GM08714 (cell line): Measurements from ENCODE around the gene DIP2C.

Experiments
- H3K4me3 ChIP-seq: fragments of 200-500 bp; sonication (Bioruptor generic); 2 replicates; pipeline ENCODE4 v1.5.1; 2014; ENCODE audit warnings: mild to moderate bottlenecking, low read length, inconsistent platforms
- ZNF274 ChIP-seq: IDR thresholded peaks from 2 replicates; pipeline ENCODE4 v1.6.1; 2012; ENCODE audit warnings: mild to moderate bottlenecking, low read depth, low read length

The DIP2C gene

GRCh38 chr10:367636-368035 is 321.8 kb downstream of the DIP2C start:
- H3K4me3 ChIP-seq: no peak overlapping the region
- TF ChIP-seq ZNF274: no peak

DNA sequence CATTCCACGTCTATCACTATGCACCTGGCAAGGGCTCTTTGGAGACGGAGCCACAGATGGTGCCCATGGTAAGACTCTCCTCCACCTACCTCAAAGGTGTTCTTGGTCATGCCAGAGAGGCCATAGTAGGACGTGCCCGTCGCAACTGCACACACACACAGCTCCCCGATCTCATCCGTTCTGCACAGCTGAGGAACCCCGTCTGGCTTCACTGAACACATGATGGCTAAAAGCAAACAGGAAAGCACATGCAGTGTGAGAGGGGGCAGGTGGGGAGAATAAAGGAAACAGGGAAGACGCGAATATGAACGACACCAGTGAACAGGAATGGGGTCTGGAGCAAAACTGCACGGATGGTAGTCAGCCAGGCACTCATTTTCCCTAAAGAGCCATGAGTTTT is 323.3 kb downstream of the DIP2C start:
- no peak overlapping the region for H3K4me3 ChIP-seq
- no peak for TF ChIP-seq ZNF274

GRCh38 chr10:364267-364775 is 325.1 kb downstream of the DIP2C start:
- no peak for TF ChIP-seq ZNF274
- H3K4me3 ChIP-seq: no peak overlapping the region

GRCh38 chr10:363152-363551 is 326.3 kb downstream of the DIP2C start:
- H3K4me3 ChIP-seq: no peak overlapping the region

DNA sequence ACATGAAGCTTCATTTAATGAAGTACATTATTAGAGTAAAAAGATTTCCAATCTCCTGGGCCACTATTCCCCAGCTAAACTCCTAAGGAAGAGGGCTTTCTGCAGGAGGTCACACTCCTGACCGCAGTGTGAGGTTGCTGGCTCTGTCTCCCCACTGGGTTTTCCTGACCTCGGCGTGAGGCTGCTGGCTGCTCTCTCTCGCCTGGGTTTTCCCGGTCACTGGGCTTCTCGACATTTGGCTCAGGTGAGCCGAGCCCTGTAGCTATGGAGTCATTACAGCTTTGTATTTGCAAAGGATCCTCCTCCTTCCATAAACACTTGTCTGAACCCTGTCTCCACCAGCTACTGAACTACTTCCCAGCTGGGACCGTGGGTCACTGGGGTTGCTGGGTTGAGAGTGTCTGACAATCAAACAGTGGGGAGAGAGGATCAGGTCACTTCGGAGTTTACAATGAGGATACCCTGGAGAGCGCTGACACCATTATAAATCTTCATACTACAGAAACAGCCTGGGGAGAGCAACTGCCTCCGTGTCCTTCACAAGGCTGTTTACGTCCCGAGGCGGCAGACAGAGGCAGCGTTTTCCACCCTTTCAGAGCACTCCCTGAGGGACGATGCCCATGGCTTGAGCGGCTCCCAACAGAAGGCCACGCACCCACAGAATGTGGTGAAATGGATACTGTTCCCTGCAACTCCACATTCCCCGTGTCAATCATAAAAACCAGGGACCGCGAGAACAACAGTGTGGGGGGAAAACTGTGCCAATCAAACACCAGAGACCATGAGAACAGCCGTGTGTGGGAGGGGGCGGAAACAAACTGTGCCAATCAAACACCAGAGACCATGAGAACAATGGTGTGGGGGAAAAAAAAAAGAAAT is 328.0 kb downstream of the DIP2C start:
- no peak for TF ChIP-seq ZNF274
- H3K4me3 ChIP-seq: no peak overlapping the region

More at GRCh38 chr10:363152-363551, 326.3 kb downstream of the DIP2C start:
- no peak for TF ChIP-seq ZNF274

DNA sequence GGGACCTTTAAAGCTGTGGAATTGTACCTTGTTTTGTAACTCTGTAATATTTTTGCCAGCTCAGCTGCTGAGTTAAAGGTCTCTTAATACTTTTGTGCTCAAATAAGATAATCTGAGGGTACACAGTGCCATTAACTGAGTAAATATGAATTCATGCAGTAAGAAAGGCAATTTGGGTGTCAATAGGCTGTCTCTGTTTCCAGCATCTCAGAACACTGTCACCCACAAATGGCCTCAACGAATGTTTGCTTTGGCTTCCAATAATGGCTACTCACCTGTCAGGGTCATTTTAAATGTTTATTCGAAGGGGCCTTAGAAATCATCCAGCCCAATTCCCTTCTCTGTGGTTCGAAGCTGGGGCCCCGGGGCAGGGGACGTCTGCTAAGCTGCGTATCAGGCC is 328.8 kb downstream of the DIP2C start:
- TF ChIP-seq ZNF274: no peak
- no peak overlapping the region for H3K4me3 ChIP-seq

- H3K4me3 ChIP-seq: no peak overlapping the region
- TF ChIP-seq ZNF274: no peak
Measured at GRCh38 chr10:359762-360161, 329.7 kb downstream of the DIP2C start.

DNA sequence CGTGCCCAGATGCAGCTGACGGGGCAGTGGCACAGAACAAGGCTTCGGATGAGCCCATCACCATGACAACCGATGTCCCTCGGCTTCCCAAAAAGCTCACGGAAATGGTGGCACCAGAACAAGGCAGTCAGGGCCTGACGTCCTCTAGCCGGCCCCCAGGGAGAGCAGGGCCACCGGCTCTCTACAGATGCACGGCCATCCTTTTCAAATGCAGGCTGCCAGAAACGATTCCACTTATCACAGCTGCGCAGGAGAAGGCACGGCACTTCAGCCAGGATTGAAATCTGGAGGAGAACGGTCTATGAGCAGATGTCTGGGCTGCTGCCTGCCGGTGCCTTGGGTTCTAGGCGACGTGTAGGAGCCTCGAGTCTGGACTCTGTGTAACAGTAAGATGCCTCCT is 330.4 kb downstream of the DIP2C start:
- TF ChIP-seq ZNF274: no peak
- no peak overlapping the region for H3K4me3 ChIP-seq

DNA sequence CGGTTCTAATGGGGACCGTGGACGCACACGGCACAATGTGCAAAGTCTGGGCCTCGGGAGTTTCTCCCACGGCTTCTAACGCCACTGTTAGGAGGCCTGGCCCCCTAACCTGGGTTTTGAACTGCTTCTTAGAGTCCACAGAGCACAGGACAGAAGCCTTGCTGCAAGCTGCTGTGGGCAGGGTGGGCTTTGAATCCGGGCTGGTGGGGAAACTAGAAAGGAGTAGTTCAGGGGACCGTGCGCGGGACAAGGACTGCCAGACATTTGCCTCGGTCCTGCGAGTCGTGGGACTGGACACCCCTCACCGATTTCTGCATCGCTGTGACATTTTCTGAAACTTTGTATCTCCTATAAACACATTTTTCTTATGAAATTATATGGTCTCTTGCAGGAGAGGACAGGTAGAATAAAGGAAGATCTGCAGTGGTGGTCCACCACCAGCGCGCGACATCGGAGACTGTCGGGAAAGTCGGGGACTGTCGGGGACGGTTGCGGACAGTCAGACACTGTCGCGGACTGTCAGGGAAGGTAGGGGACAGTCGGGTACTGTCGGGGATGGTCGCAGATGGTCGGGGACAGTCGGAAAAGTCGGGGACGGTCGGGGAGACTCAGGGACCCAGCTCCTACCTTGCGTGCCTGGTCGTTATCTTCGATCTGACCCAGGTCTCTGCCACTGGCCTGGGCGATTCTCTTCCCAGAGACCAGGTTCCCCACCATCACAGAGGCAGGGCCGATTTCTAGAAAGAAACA is 332.1 kb downstream of the DIP2C start:
- H3K4me3 ChIP-seq: no peak overlapping the region
- no peak for TF ChIP-seq ZNF274

- no peak for TF ChIP-seq ZNF274
- no peak overlapping the region for H3K4me3 ChIP-seq
Measured at GRCh38 chr10:356452-356851, 333.0 kb downstream of the DIP2C start.

- no peak overlapping the region for H3K4me3 ChIP-seq
- no peak for TF ChIP-seq ZNF274
Measured at GRCh38 chr10:354901-355617, 334.4 kb downstream of the DIP2C start.

GRCh38 chr10:352476-353235 is 336.8 kb downstream of the DIP2C start:
- no peak for TF ChIP-seq ZNF274
- H3K4me3 ChIP-seq: no peak overlapping the region

GRCh38 chr10:351770-352334 is 337.6 kb downstream of the DIP2C start:
- TF ChIP-seq ZNF274: no peak
- no peak overlapping the region for H3K4me3 ChIP-seq
